HL-60 (cell line): ENCODE results near the gene TC2N.

Experiments
- DNase-seq, 2 experiments: peaks; one replicate each; pipeline ENCODE4 v3.0.0-alpha.2; 2010 to 2020; ENCODE audit warnings: low read depth in 1 of 2, low spot score in 1 of 2
- H3K27ac ChIP-seq: fragments of 250-450 bp; sonication (Bioruptor Pico); replicated peaks from 2 replicates; pipeline ENCODE4 v1.5.1; 2020; ENCODE audit warnings: mild to moderate bottlenecking, moderate library complexity
- H3K27me3 ChIP-seq: fragments of 250-450 bp; sonication (Bioruptor Pico); 2 replicates; pipeline ENCODE4 v1.5.1; 2021; ENCODE audit warnings: mild to moderate bottlenecking, moderate library complexity; ENCODE audit not compliant: insufficient read depth, poor library complexity, severe bottlenecking
- H3K4me3 ChIP-seq: replicated peaks from 2 replicates; pipeline ENCODE4 v1.5.1; 2011; ENCODE audit warnings: mild to moderate bottlenecking, control low read depth, low read length; ENCODE audit not compliant: insufficient read depth
- GABPA ChIP-seq: IDR thresholded peaks from 2 replicates; pipeline ENCODE4 v1.6.1; 2012; ENCODE audit warnings: low read depth
- POLR2AphosphoS5 ChIP-seq: IDR thresholded peaks from 2 replicates; pipeline ENCODE4 v1.6.1; 2012; ENCODE audit warnings: low read depth
- SPI1 ChIP-seq: IDR thresholded peaks from 2 replicates; pipeline ENCODE4 v1.6.1; 2012; ENCODE audit warnings: low read depth, mild to moderate bottlenecking, borderline replicate concordance
- TF ChIP-seq, protein P1 (sequence below): IDR thresholded peaks from one replicate; pipeline ENCODE4 v1.5.1; 2011; ENCODE audit warnings: low read length, control low read depth, inconsistent platforms; ENCODE audit not compliant: insufficient read depth
- TF ChIP-seq, protein P2 (sequence below): IDR thresholded peaks from 2 replicates; pipeline ENCODE4 v1.6.1; 2012; ENCODE audit warnings: low read depth; ENCODE audit not compliant: insufficient replicate concordance

The TC2N gene

DNA sequence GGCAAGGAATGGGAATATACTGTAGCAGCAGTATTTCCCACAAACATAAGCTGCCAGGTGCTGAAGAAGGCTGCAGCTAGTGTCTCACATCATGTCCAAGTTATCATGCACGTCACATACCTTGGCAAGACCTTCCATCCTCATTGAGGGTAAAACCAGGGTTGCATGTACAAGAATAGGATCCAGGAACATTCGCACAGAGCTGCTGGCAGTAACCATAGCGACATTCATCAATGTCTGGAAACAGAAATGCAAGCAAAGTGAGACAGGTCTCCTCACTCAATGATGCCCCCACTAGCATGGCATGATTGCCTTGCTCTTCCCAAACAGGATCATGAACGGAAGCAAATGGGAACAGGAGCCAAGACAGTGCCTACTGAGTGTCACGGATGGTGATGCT is 23.8 kb upstream of the TC2N start:
- no peak for TF ChIP-seq GABPA
- TF ChIP-seq SPI1, result no peak
- TF ChIP-seq, protein P1, sequence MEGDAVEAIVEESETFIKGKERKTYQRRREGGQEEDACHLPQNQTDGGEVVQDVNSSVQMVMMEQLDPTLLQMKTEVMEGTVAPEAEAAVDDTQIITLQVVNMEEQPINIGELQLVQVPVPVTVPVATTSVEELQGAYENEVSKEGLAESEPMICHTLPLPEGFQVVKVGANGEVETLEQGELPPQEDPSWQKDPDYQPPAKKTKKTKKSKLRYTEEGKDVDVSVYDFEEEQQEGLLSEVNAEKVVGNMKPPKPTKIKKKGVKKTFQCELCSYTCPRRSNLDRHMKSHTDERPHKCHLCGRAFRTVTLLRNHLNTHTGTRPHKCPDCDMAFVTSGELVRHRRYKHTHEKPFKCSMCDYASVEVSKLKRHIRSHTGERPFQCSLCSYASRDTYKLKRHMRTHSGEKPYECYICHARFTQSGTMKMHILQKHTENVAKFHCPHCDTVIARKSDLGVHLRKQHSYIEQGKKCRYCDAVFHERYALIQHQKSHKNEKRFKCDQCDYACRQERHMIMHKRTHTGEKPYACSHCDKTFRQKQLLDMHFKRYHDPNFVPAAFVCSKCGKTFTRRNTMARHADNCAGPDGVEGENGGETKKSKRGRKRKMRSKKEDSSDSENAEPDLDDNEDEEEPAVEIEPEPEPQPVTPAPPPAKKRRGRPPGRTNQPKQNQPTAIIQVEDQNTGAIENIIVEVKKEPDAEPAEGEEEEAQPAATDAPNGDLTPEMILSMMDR, result no peak
- no peak for TF ChIP-seq POLR2AphosphoS5
- TF ChIP-seq, protein P2, sequence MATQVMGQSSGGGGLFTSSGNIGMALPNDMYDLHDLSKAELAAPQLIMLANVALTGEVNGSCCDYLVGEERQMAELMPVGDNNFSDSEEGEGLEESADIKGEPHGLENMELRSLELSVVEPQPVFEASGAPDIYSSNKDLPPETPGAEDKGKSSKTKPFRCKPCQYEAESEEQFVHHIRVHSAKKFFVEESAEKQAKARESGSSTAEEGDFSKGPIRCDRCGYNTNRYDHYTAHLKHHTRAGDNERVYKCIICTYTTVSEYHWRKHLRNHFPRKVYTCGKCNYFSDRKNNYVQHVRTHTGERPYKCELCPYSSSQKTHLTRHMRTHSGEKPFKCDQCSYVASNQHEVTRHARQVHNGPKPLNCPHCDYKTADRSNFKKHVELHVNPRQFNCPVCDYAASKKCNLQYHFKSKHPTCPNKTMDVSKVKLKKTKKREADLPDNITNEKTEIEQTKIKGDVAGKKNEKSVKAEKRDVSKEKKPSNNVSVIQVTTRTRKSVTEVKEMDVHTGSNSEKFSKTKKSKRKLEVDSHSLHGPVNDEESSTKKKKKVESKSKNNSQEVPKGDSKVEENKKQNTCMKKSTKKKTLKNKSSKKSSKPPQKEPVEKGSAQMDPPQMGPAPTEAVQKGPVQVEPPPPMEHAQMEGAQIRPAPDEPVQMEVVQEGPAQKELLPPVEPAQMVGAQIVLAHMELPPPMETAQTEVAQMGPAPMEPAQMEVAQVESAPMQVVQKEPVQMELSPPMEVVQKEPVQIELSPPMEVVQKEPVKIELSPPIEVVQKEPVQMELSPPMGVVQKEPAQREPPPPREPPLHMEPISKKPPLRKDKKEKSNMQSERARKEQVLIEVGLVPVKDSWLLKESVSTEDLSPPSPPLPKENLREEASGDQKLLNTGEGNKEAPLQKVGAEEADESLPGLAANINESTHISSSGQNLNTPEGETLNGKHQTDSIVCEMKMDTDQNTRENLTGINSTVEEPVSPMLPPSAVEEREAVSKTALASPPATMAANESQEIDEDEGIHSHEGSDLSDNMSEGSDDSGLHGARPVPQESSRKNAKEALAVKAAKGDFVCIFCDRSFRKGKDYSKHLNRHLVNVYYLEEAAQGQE, result no peak
- Histone ChIP-seq H3K27me3 (no peaks in the 10 kb centered on the region), H3K4me3 (no peak overlapping the region), H3K27ac (no peak overlapping the region)
- no peak for DNase-seq

DNA sequence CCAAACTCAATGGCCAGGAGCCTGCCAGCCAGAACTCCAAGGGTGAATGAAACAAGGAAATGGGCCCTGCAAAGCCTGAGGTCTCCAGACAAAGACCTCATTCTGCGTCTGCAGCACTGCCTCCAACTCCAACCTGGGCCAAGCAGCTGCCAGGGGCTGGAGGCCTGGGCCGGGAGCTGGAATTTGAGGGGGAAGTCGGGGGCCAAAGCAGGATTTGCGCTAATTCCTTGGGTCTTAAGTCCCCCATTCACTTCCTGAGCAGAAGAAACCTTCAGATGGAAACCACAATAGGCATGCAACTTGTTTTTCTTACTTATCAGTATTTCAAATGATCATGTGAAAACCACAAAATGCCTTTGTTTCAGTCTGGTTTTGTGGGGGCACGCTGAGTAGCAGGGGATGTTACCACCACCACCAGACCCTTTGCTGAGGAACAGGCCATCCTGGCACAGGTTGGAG is 23.0 kb upstream of the TC2N start:
- DNase-seq, result no peak
- TF ChIP-seq SPI1 (no peak), GABPA (no peak), POLR2AphosphoS5 (no peak)
- TF ChIP-seq, protein P2, result no peak
- TF ChIP-seq, protein P1, result no peak
- no peaks in the 10 kb centered on the region for H3K27me3 ChIP-seq
- H3K27ac ChIP-seq, result no peak overlapping the region
- no peak overlapping the region for H3K4me3 ChIP-seq

DNA sequence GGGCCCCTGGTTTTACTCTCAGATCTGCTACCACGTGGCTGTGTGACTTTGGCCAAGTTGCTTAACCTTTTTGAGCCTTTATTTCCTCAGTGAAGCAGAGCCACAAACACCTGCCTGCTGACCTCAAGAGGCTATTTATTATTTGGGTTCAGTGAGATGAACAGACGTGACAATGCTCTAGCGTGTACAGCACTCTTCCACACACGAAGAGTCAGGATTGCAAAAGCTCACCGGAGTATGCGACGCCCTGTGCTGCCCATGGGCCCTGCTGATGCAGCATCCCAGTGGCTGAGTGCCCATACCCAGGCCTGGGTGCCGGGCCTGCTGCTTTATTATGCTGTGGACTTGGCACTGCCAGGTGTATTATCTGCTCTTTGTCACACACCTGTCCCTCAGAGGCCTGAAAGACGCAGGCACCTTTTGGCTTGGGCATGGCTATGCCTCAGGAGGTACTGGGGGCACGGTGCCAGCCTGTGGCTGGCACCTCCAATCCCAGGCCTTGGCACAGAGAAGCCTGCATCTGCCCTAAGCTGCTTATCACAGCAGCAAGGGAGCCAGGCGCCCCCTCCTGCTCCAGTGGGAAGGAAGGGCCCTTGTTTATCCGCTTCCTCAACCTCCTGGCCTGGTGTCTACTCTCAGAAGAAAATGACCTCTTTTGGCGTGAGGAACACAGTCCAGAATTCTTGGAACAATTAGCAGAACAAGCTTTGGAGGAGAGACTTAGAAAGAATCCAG is 22.3 kb upstream of the TC2N start:
- no peak overlapping the region for H3K27ac ChIP-seq
- DNase-seq, result no peak

More for the DNA sequence above, 22.3 kb upstream of the TC2N start:
- TF ChIP-seq SPI1 (no peak), POLR2AphosphoS5 (no peak), GABPA (no peak)
- TF ChIP-seq, protein P2, result no peak
- TF ChIP-seq, protein P1, result no peak
- Histone ChIP-seq H3K27me3 (no peaks in the 10 kb centered on the region), H3K4me3 (no peak overlapping the region)
